Stimulated activated naive CD4-positive, alpha-beta T cell (primary cell): ENCODE data around the gene DKKL1.
A peak's percentile ranks its signal among the peaks of the same experiment; 100 is the strongest.

Experiments
- DNase-seq, 6 experiments: peaks; one replicate each; lab custom pipeline; 2025; lab: John Stamatoyannopoulos, UW

Gene DKKL1

DNA sequence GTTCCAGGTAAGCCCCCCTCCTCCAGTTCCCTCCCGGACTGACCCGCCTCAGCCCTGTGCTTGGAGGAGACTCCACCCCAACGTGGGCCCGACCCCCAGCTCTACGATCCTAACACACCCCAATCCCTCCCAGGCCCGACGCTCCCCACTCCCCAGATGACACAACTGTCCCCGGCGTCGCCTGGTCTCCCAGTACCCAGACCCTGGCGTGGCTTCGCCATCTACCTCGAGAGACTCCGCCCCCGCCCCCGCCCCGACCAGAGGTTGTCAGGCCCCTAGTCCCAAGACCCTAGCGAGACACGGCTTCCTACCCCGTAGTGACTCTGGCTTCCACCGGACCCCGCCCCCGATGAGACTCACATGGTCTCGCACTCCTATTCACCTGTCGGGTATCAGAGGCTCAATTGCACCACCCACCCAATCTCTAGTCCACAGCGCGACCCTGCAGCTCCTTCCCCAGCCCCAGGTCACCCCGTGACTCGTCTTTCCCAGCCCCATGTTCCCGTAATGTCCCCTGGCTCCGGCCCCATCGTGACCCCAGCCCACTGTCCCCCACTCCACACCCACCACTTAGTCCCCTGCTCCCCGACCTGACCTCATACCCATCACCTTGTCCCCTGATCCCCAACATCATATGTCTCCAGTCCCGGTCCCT lies 25.5 kb upstream of the DKKL1 start:
- no peak for DNase-seq

DNA sequence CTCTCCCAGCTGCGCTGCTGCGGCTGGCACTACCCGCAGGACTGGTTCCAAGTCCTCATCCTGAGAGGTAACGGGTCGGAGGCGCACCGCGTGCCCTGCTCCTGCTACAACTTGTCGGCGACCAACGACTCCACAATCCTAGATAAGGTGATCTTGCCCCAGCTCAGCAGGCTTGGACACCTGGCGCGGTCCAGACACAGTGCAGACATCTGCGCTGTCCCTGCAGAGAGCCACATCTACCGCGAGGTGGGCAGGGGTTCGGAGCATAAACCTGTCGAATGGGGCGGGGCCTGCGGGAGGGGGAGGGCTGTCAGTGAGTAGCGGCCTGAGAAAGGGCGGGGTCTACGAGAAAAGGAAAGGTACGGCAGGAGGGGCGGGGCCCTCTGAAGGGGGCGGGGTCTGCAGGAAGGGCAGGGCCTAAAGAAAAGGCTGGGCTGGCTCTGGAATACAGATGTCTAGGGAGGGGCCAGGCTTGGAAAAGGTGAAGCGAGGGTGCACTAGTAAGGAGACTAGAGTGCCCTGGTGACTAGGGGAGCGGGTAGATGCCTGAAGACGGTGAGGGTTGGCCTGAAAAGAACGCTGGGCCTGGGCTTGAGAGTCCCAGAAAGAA lies 24.9 kb upstream of the DKKL1 start:
- peak in 1 of 6 experiments; percentile 26 for DNase-seq

- DNase-seq: no peak
These were observed 24.2 kb upstream of the DKKL1 start for GRCh38 chr19:49339301-49340068.

GRCh38 chr19:49340069-49340864 lies 23.4 kb upstream of the DKKL1 start:
- DNase-seq: no peak

DNA sequence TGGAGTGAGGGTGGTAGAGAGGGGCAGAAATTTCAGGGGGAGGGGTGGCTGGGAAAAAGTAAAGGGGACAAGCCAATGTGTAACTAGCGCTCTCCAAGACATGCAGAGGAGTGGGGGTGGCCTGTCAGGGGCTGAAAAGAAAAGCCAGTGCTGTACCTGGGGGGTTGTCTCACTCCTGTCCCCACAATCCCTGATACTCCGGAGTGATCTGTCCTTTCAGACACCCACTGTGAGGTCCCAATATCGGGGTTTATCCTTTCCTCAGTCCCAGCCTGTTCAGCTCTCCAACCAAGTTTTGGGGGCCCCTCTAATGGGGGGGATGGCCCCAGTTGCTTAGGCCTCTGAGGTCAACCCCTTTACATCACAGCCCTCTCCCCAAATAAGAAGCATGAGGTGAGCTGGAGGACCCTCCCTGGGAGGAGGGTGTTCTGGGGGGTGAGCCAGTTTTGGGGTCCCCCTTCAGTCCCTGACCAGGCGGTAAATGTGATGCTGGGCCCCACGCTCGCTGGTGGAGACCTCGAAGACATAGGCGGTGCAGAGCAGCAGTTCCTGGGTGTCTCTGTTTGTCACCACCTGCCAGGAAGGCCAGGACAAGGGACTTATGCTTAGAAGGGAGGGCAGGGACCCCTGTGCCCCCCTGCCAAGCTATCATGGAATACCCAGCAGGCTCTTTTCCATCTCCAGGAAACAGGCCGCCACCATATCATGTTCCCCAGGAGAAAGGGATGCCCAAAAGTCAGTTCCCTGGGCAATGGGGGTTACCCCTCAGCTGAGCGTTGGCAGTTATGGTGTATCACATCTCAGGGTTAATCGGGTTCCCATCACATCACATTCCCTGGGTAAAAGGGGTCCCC lies 22.6 kb upstream of the DKKL1 start:
- DNase-seq: no peak

DNA sequence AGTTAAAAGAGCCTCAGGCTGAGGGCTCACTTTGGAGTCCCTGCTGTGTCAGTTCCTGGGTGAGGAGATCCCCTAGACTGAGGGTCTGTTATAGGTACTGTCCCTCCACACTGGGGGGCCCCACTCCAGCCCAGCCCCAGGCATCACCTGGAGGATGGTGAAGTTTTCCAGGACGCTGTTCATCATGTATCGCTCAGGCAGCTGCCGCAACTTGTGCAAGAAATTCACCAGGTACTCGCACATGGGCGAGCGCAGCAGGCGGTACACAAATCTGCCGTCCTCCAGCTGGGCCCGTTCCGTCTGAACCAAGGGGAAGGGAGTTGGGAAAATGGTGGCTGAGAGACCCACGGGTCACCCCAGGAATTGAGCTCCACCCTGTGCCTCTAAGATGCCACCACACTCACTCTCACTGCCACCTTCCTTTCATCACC lies 21.4 kb upstream of the DKKL1 start:
- DNase-seq: no peak

GRCh38 chr19:49343123-49343522 lies 20.6 kb upstream of the DKKL1 start:
- DNase-seq: no peak

- DNase-seq: no peak
These were observed 18.9 kb upstream of the DKKL1 start for GRCh38 chr19:49344505-49345423.

DNA sequence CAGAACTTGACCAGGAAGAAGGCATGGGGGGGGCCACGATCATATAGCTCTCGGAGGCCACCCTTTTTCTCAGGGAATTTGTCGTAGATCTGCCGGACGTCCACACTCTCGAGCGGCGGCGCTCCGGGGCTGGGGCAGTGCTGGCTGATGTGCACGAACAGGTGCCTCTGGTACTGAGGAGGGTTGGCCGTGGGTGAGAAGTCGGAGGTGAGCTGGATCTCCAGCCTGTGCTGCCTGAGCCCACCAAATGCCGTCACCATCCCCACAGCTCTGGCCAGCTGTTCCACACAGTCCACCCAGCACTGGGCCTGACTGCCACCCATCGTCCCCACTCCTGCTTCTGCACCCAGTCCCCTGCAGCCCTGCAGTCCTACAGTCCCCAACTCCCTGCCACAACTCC lies 16.5 kb upstream of the DKKL1 start:
- no peak for DNase-seq

GRCh38 chr19:49347835-49348234 lies 15.8 kb upstream of the DKKL1 start:
- no peak for DNase-seq

DNA sequence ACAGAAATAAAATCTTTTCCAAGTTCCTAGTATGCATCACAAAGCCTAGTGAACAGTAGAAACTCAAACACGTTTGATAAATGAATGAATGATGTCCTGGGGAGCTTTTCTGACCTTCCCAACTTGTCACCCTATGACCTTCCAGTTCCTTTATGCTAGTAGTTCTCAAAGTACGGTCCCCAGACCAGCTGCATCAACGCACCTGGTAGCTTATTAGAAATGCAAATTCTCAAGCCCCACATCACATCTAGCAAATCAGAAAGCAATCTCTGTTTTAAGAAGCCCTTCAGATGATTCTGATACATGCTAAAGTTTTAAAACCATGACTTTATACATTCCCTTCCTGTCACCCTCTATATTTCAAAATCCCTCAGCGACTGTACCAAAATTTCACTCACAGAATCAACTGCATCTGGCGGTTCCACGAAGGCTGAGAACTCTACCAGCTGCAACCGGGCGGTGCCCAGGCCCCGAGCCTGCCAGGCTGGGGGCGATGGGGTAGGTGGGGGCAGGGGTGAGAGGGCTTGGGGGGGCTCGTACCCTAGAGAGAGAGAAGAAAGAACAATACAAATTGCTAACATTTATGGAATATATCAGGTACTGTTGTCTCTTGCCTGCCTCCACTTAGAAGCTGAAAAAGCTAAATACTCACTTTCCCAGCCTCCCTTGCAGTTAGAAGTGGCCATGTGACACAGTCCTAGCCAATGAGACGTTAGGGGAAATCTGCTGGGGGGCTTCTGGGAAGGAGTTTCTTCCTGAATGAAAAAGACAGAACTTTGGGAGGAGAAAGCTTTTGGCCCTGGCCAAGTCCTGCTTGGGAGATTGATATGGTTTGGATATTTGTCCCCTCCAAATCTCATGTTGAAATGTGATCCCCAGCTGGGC lies 15.1 kb upstream of the DKKL1 start:
- DNase-seq: no peak

GRCh38 chr19:49349567-49349966 lies 14.1 kb upstream of the DKKL1 start:
- no peak for DNase-seq

DNA sequence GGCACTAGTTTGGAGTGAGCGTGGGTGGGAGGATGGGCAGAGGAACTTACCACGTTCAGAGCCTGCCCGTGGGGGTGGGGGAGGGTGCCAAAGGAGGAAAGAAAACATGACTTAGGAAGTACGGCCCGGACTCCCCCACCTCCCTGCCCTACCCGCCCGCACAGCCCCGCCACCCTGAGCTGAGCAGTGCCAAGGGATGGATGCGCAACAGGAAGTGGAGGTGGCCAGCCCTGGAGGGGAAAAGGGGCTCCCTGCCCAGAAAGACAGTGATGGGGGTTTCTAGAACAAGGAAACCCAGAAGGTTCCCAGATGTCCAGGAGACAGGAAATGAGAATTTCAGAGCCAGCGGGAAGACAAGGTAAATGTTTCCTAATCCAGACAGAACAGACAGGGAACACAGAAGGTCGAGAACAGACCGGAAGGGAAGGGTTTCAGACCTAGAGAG lies 7.7 kb upstream of the DKKL1 start:
- no peak for DNase-seq

GRCh38 chr19:49356382-49356781 lies 7.3 kb upstream of the DKKL1 start:
- no peak for DNase-seq

- no peak for DNase-seq
These were observed 6.5 kb upstream of the DKKL1 start for GRCh38 chr19:49357186-49357585.

DNA sequence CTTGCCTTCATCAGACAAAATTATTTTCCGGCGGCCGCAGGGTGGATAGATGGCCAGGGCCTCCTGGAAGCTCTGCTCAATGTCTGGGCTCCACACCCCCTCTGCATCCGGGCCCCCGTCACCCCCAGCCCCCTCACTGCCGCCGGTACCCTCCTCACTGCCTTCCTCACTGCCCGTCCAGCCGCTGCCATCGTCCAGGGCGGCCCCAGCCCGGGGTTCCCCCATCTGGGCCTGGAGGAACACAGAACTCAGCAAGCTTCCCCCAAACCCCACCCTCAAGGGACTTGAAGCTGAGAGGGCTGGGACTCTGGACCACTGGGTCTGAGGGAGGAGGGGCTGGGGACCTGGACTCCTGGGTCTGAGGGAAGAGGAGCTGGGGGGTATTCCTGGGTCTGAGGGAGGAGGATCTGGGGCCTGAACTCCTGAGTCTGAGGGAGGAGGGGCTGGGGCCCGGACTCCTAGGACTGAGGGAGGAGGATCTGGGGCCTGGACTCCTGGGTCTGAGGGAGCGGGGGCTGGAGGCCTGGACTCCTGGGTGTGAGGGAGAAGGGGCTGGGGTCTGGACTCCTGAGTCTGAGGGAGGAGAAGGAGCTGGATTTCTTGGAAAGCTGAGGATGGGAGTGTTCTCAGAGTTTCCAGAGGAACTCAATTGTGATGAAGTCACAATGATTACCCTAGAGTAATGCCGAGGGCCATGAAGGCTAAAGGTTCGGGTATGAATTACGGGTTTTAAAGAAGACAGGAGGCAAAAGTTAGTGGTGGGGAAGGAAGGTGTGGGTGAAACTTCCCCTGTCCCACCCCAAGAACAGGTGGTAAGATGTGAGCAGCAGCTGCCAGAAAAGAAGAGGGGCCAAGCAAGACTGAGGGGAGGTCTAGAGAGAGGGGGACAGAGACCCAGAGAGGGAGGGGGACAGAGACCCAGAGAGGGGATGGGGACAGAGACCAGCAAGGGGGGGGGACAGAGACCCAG lies 3.5 kb upstream of the DKKL1 start:
- DNase-seq: no peak

- DNase-seq: no peak
These were observed 2.1 kb upstream of the DKKL1 start for GRCh38 chr19:49361438-49362047.
